NCI-H1930 (cell line): Measurements from ENCODE around the gene NOL4L.
"Not testable (repeated sequence)": the region's sequence is repeated elsewhere in the genome, so short reads cannot be mapped to it uniquely, and the experiment has no call there.

Source experiments
- DNase-seq, 2 experiments: peaks; one replicate each; lab custom pipeline; 2025; lab: John Stamatoyannopoulos, UW

The NOL4L gene

DNA sequence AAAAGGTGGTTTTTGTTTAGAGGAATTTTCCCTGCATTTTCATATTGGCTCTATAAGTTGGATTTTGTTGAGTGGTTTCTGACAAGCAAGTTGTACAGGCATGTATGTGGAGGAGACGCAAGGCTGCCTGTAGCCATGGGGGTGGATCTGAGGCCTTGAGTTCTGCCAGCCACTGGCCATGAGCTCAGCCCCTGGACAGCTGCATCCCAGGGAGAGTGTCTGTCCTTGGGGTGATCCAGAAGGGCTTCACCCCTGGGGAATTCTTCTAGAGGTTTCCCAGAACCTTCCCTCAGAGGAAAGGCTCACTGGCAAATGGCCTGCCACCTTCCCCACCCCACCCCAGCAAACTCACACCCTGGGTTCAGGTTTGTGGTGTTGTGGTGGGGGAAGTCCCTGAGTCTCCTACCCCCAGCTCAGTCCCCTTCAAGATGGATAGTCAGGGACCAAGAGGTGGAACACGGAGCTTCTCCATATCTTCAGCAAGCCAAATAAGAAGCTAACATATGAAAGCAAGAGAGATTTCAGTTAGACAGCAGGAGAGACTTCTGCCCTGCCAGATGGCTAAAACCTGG, 11.6 kb upstream of the NOL4L start:
- no peak for DNase-seq

DNA sequence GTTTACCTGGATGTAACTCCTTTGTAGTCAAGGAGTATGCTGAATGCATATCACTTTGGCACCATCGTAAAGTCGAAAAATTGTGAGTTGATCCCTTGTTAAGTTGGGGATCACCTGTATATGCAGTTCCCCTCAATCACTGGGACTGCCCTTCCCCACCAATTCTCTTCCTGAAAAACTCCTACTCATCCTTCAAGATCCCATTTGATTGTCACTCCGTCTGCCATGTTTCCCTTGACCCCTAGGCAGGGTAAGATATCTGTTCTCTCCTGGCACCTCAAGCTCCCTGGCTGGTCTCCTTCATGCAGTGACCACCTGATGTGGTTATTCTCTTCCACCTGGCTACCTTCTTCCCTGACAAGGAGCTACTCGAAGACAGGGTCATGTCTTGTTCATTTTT, 10.0 kb upstream of the NOL4L start:
- DNase-seq, result no peak

DNA sequence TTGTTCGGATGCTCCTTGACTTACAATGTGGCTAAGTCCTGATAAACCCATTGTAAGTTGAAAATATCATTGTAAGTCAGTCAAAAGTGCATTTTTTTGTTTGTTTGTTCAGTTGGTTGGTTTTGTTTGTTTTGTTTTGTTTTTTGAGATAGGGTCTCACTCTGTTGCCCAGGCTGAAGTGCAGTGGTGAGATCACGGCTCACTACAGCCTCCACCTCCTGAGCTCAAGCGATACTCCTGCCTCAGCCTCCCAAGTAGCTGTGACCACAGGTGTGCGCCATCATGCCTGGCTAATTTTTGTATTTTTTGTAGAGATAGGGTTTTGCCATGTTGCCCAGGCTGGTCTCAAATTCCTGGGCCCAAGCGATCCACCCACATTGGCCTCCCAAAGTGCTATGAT, 9.5 kb upstream of the NOL4L start:
- DNase-seq, result not testable (repeated sequence)

DNA sequence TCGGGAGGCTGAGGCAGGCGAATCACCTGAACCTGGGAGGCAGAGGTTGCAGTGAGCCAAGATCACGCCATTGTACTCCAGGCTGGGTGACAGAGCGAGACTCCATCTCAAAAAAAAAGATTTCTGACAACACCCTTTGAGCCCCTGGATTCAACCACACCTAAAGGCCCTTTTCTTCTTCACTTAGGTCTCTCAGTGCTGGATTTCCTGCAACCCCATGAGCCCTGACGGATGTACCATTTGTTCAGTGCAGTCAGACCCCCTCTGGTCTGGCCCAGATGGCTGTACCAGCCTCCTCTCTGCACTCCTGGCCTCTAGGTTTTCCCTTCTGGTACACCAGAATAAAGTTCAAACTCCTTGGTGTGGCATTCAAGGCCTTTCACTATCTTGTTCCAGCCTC, 9.1 kb upstream of the NOL4L start:
- no peak for DNase-seq

DNA sequence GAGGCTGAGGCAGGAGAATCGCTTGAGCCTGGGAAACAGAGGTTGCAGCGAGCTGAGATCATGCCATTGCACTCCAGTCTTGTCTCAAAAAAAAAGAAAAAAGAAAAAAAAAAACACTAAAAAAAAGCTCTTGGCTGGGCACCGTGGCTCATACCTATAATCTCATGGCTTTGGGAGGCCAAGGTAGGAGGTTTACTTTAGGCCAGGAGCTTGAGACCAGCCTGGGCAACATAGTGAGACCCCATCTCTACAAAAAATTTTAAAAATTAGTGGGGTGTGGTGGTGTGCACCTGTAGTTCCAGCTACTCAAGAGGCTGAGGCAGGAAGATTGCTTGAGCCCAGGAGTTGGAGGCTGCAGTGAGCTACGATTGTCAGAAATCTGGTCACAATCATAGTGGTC, 7.5 kb upstream of the NOL4L start:
- DNase-seq, result not testable (repeated sequence)

DNA sequence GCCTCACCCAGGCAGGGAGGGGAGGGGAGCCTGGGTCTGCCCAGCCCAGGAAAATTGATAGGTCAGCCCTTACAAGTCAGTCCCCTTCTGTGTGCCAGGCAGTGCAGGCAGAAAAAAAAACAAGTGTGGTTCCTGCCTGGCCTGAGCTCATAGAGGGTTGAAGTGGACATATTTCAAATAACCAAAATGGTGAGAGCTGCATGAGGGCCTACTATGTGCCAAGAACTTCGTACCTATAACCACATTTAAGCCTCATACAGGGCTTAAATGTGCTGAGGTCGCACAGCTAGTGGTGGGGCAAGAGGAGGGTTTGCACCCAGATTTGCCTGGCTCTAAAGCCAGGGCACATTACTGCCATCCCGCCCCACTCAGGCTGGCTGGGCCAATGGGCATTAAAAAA, 6.9 kb upstream of the NOL4L start:
- no peak for DNase-seq

DNA sequence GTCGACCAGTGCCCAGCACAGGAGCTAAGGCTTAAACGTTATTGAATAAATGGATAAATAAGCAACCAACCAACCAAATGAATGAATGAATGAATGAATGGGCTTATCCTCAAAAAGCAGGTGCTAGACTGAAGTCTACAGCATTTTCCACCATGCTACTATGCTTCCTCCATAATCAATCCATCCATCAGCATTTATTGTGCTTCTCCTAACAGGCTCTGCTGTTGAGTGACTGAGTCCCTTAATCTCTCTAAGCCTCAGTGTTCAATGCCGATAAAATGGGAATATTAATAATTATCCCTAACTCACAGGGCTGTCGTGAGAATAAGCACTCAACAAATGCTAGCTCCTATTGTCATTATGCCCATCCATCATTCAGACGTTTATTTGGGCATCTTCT, 4.6 kb upstream of the NOL4L start:
- DNase-seq, result no peak

DNA sequence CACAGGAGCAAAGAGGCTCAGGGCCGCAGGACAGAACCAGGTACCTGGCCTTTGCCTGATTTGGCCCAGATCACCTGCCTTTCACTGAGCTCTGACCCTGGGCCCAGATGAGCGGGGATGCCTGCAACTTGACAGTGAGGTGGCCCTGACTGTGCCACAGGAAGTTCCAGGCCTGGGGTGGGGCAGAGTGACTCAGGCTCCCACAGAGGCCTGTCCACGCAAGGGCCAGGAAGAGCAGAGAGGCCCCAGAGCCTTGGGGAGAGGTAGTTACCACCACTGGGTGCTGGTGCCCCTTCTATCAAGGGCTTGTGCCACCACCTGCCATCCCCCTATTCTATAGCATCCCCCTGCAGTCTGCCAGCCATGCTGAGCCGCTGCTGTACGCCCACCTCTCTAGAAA, 4.1 kb upstream of the NOL4L start:
- no peak for DNase-seq

DNA sequence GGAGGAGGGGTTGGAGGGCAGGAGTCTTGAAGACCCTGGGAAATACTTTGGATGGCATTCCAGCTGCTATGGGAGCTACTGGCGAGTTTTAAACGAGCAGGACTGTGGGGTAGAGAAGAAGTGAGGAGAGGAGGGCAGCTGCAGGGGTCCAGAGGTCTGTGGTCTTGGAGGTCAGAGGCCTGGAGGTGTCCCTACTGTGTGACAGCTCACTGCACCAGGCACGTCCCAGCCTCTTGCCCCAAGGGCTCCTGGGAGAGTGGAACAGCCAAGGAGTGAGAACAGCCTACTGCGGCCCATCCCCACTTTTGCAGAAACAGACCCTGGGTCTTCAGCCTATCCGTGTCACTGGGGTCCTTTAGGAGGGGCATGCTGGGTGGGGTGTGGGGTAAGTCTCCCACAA, 2.9 kb upstream of the NOL4L start:
- no peak for DNase-seq

DNA sequence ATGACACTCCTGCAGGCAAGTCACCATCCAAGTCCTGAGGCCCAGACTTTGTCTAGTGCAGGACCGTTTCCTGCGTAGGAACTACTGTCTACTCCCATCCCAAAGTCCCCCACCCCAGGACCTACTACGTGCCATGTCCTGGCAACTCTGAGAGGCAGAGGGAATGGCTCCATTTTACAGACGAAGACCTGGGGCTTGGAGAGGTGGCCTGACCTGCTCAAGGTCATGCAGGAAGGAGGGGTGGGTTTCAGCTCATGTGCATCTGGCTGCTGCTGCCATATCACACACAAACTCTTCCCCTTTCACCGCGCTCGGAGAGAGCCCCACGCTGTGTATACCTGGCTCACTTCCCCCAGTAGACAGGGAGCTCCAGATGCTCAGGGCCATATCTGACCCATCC, 1.2 kb upstream of the NOL4L start:
- no peak for DNase-seq

DNA sequence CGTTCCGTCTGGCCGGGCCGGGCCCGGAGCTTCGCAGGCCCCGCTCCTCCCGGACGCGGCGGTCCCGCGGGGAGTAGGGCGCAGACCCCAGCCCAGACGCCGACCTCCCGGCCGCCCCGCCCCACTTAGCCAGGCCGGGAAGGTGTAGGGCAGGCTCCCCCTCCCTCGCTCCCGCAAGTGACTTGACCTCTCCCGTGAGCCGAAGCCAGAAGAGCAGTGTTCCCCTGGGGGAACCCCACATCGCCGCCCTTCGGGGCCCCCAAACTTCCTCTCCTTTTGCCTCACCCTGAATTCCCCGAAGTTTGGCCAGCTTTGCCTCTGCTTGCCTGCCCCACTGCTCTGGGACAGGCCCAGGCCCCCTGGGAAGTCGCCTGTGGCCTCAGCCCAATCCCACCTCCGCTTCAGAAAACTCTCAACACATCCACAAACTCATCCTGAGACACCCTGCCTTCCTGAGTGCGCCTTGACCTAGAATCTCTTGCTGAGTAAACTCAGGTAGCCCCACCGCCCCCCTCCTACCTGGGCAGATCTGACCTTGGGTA, 524 bp upstream of the NOL4L start:
- DNase-seq, result no peak

DNA sequence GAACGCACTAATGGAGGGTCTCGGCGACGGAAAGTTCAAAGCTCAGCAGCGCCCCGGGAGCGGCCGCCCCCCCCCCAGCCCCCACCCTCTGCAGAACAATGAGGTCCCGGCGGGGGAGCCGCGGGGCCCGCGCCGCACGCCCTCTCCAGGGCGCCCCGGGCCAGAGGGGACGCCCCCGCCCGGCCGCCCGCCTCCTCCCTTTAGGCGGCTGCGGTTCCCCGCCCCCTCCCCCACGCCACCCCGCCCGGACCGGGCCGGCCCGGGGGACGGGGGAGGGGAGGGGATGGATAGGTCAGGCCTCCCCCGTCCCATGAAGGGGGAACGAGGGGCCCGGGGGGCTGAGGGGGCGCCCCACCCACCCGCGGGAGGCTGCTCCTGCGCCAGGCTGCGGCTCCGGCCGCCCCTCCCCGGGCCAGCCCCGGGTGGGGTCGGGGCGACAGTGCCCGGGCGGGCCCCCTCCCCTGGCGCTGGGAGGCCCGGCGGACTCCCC, 1.5 kb downstream of the NOL4L start:
- no peak for DNase-seq

DNA sequence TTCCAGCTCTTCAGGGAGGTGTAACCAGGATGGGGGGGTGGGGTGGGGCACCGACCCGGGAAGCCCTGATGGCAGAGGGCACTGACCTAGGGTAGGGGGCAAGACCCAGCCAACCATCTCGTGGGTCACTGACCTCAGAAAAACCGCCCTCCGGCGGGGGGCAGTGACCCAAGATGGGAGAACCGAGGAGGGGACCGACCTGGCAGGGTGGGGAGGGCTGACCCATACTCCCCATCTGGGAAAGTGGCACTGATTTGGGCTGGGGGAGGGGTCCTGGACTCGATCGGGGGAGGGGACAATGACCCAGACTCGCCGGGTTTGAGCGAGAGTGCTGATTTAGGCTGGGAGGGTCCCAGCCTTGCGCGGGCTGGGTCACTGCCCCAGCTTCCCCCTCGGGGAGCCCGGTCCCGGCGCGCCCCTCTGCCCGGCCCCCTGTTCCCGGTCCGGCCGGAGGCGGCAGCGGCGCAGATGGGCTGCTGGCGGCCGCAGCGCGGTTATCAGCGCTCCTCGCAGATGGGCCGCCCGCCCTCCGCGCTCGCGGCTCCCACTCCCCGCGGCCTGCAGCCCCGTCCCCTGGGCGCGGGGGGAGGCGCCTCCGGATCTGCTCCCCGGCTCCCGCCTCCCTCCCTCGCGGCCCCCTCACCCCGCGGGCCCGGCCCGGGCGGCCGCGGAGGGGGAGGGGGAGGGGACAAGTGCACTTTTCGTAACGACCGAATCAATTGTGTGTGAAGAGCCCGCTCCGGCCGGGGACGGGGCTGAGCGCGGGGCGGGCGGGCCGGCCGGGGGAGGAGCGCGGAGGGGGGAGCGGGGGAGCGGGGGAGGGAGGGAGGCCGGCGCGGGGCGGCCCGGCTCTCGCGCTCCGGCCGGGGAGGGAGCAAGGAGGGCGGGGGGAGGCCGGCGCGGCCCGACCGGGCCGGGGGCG, 2.2 kb downstream of the NOL4L start:
- DNase-seq, result no peak

DNA sequence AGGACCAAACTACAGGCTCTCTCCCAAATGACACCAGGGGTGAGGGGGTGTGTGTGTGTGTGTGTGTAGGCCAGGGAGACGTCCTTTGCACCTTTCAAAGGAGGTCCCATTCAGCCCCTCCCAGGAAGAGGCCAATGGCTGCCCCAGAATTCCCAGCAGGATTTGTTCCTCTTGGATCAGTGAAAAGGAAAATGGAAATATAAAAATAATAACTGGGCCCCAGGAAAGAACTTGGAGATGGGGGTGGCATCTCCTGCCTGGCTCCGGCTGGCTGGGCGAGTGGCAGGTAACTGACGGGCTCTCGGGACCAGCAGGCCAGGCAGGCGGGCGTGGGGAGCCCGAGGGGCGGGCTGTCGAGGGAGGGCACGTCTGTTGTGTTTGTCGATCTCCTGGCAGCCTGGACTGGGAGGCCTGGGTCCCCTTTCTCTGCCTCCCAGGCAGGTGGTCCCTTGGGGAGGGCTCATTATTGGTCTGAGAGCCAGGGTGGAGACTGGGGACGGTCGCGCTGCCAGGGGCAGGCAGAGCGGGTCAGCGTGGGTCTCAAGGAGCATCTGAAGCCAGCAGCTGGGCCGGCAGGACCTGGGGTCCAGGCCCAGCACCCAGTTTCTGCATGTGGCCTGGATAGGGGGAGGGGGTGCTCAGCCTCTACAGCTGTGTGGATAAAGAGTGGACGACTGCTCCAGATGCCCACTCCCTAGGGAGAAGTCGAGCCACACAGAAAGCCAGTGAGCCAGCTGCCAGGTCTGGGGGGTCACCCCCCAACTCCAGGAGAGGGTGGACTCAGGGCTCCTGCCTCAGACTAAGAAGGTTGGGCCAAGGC, 3.1 kb downstream of the NOL4L start:
- no peak for DNase-seq

DNA sequence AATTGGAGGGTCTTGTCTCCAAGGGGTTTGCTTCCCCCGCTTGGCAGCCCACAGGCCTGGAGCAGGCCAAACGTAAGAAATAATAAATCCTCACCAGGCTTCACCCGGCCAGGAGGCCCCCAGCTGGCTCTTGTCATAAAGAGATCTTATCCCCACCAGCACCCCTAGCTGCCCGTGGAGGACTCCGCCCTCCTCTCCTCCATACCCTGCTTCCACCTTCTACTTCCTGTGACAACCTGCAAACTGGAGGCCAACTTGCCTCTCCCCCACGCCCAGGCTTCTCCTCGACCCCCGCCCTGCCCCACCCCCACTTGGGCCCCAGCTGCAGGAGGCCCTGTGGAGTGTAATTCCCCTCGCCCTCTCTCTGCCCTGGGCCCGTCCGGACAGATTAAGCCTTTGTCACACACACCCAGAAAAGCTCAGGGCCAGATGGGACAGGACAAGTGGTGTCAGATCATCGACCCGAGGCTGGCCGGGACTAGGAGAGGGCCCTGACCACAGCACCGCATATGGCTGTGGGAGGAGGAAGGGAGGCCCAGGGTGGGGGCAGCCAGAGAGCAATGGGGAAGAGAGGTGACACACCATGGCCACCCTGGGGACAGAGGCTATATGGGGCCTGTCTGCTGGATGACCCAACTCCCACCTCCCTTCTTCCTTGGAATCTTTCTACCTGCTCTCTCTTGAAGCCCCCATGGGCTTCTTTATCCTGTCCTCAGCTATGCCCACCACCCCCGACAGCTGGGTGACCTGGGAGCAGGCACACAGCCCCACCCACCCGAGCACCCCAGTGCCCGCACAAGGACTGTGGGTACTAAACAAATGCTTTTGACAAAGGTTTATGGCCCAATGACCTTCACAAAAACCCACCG, 3.9 kb downstream of the NOL4L start:
- no peak for DNase-seq

DNA sequence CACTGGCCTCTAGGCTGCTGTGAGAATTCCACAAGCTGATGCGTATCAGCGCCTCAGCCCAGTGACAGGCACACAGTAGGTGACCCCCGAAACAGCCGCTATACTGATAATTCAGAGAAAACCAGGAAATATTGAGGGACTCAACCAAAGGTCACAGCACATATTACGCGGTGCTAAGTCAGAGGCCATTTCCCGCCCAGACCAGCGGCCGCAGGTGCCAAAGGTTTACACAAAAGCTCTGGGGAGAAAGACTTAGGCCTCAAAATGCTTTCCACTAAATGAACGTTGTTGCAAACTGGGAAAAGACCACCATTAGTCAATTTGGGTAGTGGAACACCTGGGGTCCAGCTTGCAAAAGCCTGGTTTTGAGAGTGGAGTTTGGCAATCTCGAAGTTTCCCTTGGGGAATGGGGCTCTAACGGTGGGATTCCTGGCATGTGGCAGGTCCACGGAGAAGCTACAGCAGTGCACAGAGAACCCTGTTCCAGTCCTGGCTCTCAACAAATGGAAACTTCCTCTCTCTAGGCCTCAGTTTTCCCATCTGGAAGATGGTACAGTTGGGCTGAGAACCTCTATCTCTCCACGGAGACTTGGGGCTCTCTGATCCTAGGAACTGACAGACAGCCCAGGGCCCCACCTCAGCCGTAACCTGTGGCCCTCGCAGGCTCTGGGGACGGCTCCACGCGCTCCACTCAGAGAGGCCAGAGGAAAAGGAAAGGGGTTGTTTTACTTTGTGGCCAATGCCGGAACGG, 4.7 kb downstream of the NOL4L start:
- no peak for DNase-seq

DNA sequence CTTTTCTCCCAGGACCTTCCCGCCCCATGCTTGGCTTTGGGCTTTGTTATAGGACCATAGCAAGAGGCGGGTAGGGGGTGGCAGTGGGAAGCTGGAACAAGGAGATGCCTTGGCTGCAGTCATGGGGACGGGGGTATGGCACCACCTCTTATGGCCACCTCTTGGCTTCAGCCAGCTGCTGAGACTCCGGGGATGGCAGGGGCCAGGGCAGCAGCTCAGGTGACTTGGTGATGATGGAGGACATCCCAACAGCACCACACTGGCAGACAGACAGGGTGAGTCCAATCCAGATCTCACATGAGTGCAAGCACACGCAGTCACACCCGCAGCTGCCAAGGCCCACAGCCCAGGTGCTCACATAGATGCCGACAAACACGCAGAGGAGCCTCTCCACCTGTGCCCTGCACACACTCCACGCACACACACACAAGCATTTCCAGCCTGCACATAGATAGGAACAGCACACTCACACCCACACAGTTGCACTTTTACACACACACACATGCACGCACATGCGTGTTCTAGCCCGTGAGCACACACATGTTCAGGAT, 6.2 kb downstream of the NOL4L start:
- no peak for DNase-seq

DNA sequence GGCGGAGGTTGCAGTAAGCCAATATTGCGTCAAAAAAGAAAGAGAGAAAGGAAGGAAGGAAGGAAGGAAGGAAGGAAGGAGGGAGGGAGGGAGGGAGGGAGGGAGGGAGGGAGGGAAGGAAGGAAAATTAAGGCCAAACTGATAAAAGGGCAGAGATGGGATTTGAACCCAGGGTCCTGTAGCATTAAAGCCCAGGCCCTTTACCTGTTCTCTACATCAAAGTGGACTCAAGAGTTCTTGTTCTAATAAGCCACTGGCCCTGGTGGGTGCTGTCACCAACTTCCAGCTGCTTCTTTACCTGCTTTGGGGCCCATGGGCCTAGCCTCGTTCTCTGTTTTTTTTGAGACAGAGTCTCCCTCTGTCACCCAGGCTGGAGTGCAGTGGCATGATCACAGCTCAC, 7.1 kb downstream of the NOL4L start:
- DNase-seq, result not testable (repeated sequence)

DNA sequence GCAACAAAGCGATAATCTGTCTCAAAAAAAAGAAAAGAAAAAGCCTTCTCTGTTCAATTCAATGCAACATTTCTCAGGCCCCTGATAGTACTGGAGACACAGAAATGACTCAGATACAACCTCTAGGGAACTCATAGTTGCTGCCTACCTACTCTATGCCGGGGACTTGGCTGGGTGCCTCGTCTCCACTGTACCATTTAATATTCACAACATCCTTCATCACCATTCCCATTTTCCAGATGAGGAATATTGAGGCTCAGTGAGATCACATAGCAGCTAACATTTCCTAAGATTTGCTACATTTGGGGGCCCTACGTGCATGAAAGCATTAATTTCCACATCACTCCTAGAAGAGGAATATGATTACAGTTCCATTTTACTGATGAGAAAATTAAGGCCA, 7.5 kb downstream of the NOL4L start:
- no peak for DNase-seq

DNA sequence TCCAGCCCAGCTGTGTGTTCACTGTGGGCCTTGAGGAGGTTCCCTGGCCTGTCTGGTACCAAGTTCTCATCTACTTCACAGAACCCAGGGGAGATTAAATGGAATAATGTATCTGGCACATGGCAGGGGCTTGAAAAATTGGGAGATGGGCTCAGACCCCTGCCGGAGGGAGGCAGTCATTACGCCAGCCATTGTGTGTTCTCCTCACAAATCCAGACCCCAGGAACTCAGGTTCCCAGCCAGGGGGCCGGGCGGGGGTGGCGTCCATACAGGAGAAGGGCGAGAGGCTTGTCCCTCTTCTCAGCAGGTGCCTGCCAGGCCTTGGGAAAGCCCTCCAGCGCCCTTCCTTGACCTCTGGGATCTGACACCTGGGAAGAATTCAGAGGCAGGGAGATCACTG, 8.1 kb downstream of the NOL4L start:
- no peak for DNase-seq
